SJSA1 (cell line): ENCODE results near the gene PIK3R4. TPM values are rescaled to one million over a fixed set of nuclear protein-coding genes. Genes with fewer than 3 reads are reported as not detected.

ENCODE experiments used
- DNase-seq, 2 experiments: peaks; one replicate each; pipeline ENCODE4 v3.0.0-alpha.2; 2015 to 2020; ENCODE audit warnings: low spot score in 2 of 2, low read depth in 1 of 2
- H3K27ac ChIP-seq: fragments of 250-450 bp; sonication (Bioruptor Pico); 2 replicates; pipeline ENCODE4 v1.5.1; 2020; ENCODE audit warnings: mild to moderate bottlenecking, moderate library complexity
- H3K27me3 ChIP-seq: fragments of 250-450 bp; sonication (Bioruptor Pico); replicated peaks from 2 replicates; pipeline ENCODE4 v1.5.1; 2020; ENCODE audit warnings: mild to moderate bottlenecking, moderate library complexity
- H3K36me3 ChIP-seq: fragments of 250-450 bp; sonication (Bioruptor Pico); 2 replicates; pipeline ENCODE4 v1.5.1; 2020; ENCODE audit warnings: mild to moderate bottlenecking
- H3K4me1 ChIP-seq: fragments of 250-450 bp; sonication (Bioruptor Pico); replicated peaks from 2 replicates; pipeline ENCODE4 v1.6.1; 2021; ENCODE audit warnings: mild to moderate bottlenecking
- H3K4me3 ChIP-seq: fragments of 250-450 bp; sonication (Bioruptor Pico); 2 replicates; pipeline ENCODE4 v1.5.1; 2020; ENCODE audit warnings: mild to moderate bottlenecking
- H3K9me3 ChIP-seq: fragments of 250-450 bp; sonication (Bioruptor Pico); replicated peaks from 2 replicates; pipeline ENCODE4 v1.5.1; 2020; ENCODE audit warnings: mild to moderate bottlenecking
- total RNA-seq: library from RNA; depleted of rRNA; stranded (reverse); fragments of >200 nt; shearing (Covaris generic); gene quantifications from 2 replicates; pipeline ENCODE4 v1.2.3, GENCODE V29; 2014; rRNA removed

The PIK3R4 gene
- 21.7 and 22.5 TPM in 2 replicates for total RNA-seq

DNA sequence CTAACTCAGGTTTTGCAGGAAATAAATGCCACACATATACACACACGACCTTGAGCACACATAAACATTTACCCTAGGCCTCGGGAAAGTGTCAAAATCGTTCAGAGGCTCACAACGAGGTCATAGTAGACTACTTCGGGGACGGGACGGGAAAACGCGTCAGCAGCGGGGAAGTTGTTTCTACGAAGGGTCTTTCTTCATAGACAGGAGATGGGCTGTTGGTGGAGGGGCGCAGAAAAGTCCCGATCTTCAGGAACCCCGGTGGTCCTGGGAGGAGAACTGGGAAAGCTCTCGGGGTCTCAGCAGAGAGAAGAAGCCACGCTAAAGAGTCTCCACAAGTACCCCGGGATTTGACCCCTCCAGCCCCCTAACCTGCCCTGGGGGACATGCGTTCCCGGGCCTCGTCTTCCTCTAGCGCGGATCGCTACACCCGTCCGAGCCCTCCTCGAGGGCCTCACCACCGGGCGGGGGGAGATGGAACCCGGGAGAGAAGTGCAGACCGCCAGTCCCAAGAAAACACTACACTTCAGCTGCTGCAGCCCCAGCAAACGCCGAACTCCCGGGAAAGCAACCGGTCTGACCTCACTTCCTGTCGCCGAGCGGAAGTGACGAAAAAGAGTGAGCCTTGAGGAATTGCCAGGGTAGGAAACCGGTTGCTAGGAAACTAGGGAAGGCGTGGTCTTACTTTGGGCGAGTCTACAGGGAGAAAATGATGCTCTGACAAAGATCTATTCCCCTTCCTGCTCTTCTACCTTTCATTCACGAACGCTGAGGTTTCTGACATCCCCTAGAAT, at the start of gene PIK3R4:
TSS of gene PIK3R4 (minus strand) at position 584 of the 794 bp plus-strand sequence. CDS start 1,611 bp downstream, outside the sequence.
- Histone ChIP-seq H3K4me1 (no peaks in the 10 kb centered on the region; the same call in 1 of the 2 replicates), H3K27me3 (no peaks in the 10 kb centered on the region), H3K4me3 (peak within 1 kb of the TSS; percentile 63), H3K27ac (peak within 1 kb of the TSS; percentile 65), H3K36me3 (peaks cover 23% of the 10 kb centered on the region), H3K9me3 (no peaks in the 10 kb centered on the region)
- peak; percentile 88 to 95 for DNase-seq

DNA sequence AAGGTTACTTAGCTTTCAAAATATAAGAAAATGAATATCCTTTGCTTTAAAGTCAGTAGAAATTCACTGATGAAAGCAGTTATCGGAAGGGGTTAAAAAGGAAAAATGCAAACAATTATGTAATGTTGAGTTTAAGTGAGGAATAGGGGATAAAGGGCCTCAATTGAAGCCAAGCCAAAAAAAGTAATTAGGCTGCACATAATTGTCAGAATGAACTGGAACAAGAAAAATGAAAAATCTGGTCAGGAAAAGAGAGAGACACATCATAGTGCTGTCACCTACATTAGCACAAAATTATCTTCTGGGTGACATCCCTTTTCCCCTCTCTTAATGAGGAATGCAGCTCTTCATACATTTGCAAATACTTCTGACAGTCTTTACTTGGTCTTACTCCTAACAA, 48.8 kb upstream of the PIK3R4 start:
- Histone ChIP-seq H3K27ac (no peak overlapping the region), H3K4me1 (peaks cover 8% of the 10 kb centered on the region), H3K36me3 (no peaks in the 10 kb centered on the region), H3K27me3 (no peaks in the 10 kb centered on the region), H3K4me3 (no peak overlapping the region), H3K9me3 (no peaks in the 10 kb centered on the region)
- DNase-seq, result no peak

DNA sequence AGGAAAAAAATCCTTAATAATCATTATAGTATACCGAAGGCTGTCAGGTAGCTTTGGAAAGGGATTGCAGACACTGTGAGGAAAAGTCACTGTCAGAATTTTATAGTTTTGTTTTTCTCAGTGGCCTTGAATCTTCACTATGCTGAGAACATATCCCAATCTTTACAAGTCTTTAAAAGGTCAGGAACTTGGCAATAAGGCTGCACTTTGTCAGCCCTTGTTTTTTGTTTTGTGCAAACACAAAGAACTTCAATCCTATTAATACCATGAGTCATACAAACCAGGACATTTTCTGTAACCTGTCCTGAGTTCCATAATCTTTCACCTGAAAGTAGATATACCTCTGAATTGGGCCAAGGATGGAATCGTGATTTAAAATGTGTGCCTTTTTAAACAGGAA, 45.6 kb upstream of the PIK3R4 start:
- no peaks in the 10 kb centered on the region for H3K9me3 ChIP-seq
- DNase-seq, result no peak
- H3K36me3 ChIP-seq, result no peaks in the 10 kb centered on the region
- no peak overlapping the region for H3K4me3 ChIP-seq
- H3K27me3 ChIP-seq, result no peaks in the 10 kb centered on the region
- no peaks in the 10 kb centered on the region for H3K4me1 ChIP-seq
- no peak overlapping the region for H3K27ac ChIP-seq

DNA sequence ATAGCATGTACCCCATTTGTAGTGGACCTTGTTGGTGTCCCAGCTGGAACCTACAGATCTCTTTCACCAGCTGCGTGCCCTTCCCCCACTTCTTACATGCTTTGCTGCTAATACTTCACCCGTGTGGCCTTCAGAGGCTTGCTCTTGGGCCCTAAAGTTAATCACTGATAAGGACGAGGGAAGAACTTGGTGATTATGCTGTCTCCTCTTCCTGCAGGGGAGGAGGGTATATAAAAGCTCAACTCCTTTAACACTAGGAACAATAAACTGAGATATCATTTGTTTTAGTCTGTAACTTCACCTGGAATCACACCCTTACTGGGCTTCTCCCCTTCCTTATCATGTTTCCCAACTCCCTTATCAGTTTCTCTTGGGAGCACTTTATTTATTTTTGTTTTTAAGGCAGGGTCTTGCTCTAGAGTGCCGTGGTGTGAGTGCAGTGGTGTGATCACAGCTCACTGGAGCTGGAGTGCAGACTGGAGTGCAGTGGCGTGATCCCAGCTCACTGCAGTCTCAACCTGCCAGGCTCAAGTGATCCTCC, 43.2 kb upstream of the PIK3R4 start:
- H3K4me1 ChIP-seq, result no peaks in the 10 kb centered on the region
- no peaks in the 10 kb centered on the region for H3K36me3 ChIP-seq
- no peaks in the 10 kb centered on the region for H3K27me3 ChIP-seq
- H3K27ac ChIP-seq, result no peak overlapping the region
- H3K9me3 ChIP-seq, result no peaks in the 10 kb centered on the region
- no peak overlapping the region for H3K4me3 ChIP-seq
- no peak for DNase-seq

DNA sequence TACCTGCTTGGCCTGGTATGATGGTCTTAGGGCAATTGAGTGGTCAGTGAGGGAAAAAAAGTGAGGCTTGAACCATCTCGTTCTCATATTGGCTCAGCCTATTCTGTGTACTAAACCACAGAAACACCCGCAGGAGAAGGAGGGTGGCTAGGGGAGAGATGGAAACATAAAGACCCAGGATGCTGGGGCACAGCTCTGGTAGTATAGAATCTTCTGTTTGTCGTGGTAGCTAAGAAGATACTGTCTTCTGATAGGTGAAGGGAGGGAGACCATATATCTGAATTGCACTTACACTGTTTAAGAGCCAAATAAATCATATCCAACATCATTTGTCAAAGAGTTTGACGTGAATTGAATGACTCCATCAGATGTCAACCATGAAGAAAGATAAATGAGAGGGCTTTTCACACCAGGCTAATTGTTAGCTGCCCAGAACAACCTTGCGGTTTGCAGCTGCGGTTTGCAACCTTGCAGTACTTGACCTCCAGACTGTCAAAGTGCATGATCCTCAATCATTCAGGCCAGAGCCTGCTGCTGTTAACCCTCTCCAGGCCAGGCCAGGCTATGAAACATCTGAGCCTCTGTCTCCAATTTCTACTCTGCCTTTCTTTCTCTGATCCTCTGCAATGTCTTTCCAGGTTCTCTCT, 40.9 kb upstream of the PIK3R4 start:
- no peaks in the 10 kb centered on the region for H3K36me3 ChIP-seq
- H3K4me3 ChIP-seq, result no peak overlapping the region
- no peaks in the 10 kb centered on the region for H3K9me3 ChIP-seq
- no peaks in the 10 kb centered on the region for H3K4me1 ChIP-seq
- H3K27me3 ChIP-seq, result no peaks in the 10 kb centered on the region
- no peak overlapping the region for H3K27ac ChIP-seq
- DNase-seq, result no peak

DNA sequence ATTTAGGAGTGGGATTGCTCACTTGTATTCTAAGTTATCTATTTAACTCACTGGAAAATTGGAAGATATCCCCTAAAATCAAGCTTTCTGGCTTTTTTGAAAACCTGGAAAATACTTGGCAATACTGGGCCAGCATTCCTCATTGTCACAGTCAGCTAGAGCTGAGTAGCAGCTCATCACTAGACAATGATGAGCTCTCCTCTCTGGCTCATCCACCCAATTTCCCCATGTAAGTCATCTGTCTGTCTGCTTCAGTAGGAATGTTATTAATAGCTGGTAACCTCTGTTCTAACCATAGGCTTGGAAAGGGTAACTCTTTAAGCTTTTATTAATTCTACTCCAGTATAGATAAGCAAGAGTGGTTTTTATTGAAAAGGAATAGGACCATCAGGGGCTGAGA, 39.7 kb upstream of the PIK3R4 start:
- DNase-seq, result no peak
- no peaks in the 10 kb centered on the region for H3K36me3 ChIP-seq
- no peak overlapping the region for H3K27ac ChIP-seq
- no peaks in the 10 kb centered on the region for H3K4me1 ChIP-seq
- H3K9me3 ChIP-seq, result no peaks in the 10 kb centered on the region
- H3K4me3 ChIP-seq, result no peak overlapping the region
- H3K27me3 ChIP-seq, result no peaks in the 10 kb centered on the region

DNA sequence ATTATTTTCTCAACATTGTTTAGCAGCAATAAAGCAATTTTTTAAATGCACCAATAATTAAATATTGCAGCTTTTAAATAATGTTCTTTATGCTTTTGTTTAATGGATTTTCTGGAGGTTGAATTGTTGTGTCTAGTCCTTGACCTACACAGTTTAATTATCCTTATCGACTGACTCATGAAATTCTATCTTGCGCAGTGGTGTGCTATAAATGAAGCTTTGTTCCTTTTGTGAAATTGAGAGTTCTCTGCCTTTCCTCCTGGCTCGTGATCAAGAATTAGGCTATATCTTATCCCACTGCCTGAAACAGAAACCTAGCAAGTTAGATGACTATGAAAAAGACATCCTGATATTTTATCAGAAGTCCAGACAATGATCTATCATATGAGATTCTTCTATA, 37.0 kb upstream of the PIK3R4 start:
- no peaks in the 10 kb centered on the region for H3K36me3 ChIP-seq
- H3K27ac ChIP-seq, result no peak overlapping the region
- no peak overlapping the region for H3K4me3 ChIP-seq
- H3K9me3 ChIP-seq, result no peaks in the 10 kb centered on the region
- H3K4me1 ChIP-seq, result no peaks in the 10 kb centered on the region
- no peak for DNase-seq
- H3K27me3 ChIP-seq, result no peaks in the 10 kb centered on the region

DNA sequence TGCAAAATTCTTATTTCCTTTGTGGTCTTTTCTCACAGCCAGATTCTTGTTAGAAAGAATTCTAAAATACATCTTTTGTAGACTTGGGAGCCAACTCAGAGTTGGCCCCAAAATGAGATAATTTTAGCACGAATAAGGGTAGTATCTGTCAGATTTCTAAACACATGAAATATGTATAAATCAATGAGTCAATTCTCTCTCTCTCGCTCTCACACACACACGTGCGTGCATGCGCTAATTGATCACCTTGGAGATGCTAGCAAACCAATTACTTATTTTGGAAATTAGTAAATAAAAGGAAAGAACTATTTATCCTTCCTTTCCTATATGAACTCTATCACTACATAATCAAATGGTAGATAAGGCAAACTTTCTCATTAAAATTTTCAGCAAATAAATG, 32.9 kb upstream of the PIK3R4 start:
- no peak for DNase-seq
- no peaks in the 10 kb centered on the region for H3K36me3 ChIP-seq
- 0 out of 2 replicates have a peak, but pooled peaks cover 2% of the 10 kb centered on the region for H3K27me3 ChIP-seq
- no peaks in the 10 kb centered on the region for H3K4me1 ChIP-seq
- H3K4me3 ChIP-seq, result no peak overlapping the region
- no peaks in the 10 kb centered on the region for H3K9me3 ChIP-seq
- H3K27ac ChIP-seq, result no peak overlapping the region

DNA sequence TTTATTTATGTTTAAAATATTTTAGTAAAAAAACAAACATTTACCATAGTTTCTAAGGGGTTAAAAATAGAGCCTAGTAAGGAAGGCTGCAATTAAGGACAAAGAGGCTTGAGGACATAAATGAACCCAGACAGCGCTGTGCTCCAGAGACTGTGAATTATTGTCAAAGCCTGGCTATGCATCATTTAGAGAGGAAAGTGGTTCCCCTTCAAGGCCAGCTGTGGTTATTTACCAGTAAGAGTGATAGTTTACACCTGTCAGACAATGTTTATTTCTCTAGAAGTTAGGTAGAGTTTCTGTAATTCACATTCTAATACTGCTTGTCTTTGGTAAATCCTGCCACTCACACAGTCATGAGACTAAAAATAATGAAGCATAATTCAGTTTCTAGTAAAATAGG, 32.4 kb upstream of the PIK3R4 start:
- Histone ChIP-seq H3K9me3 (no peaks in the 10 kb centered on the region), H3K4me1 (no peaks in the 10 kb centered on the region), H3K27ac (no peak overlapping the region), H3K27me3 (0 out of 2 replicates have a peak, but pooled peaks cover 2% of the 10 kb centered on the region), H3K4me3 (no peak overlapping the region), H3K36me3 (no peaks in the 10 kb centered on the region)
- no peak for DNase-seq

DNA sequence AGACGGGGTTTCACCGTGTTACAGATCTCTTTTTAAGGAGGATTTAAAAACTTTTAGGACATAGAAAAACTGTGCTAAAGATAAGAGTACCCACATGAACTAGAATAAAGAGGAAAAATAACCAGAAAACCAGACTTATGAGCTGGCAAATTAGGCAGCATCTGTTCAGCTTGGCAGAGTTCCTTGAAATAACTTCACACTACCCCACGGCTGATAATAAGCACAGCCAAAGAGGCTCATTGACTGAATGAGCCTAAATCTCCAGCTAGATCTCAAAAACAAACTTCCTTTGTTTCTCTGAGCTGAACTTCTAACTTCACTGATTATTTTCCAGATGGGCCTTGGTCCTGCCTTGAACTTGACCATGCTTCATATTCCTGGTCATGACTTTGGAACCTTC, 26.7 kb upstream of the PIK3R4 start:
- no peak for DNase-seq
- Histone ChIP-seq H3K36me3 (no peaks in the 10 kb centered on the region), H3K27ac (no peak overlapping the region)

DNA sequence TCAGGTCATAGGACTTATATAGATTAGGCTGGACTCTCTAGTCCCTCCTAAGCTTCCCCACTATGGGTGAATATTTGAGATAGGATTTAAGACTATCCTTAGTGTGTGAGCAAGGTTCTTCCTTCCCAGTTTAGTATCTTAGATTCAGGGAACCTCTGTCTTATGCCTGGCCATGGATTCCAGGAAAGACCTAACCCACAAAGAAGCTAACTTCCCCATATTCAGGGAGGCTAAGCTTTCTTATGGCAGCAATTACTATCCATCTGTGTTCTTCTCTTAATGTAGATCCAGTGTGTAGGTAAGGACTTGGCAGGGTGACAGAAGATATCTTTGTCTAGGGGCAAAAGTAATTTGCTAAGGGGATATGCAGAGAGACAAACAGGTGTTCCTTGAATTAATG, 25.5 kb upstream of the PIK3R4 start:
- Histone ChIP-seq H3K27me3 (0 out of 2 replicates have a peak, but pooled peaks cover 2% of the 10 kb centered on the region), H3K4me3 (no peak overlapping the region), H3K27ac (no peak overlapping the region), H3K4me1 (no peaks in the 10 kb centered on the region), H3K36me3 (no peaks in the 10 kb centered on the region), H3K9me3 (no peaks in the 10 kb centered on the region)
- no peak for DNase-seq

More for the DNA sequence above, 26.7 kb upstream of the PIK3R4 start:
- no peak overlapping the region for H3K4me3 ChIP-seq
- no peaks in the 10 kb centered on the region for H3K4me1 ChIP-seq
- H3K27me3 ChIP-seq, result 0 out of 2 replicates have a peak, but pooled peaks cover 2% of the 10 kb centered on the region
- no peaks in the 10 kb centered on the region for H3K9me3 ChIP-seq

DNA sequence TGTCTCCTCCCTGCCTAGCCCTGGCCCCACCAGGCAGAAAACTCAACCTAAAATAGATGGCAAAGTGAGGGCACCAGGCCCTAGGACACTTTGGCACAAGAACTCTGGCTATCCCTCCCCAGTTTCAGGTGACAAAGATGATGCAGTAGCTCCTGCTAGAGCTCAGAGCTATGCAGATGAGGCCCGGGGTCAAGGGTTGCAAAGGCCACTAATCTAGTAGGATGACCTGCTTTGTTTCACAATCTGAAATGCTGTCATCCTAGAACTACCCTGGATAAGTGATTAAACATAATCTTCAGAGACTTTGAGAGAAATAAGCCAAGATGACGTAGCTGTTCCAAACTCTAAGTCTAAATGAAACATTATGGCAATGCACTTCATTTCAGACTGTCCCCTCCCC, 24.0 kb upstream of the PIK3R4 start:
- H3K27me3 ChIP-seq, result 0 out of 2 replicates have a peak, but pooled peaks cover 2% of the 10 kb centered on the region
- no peaks in the 10 kb centered on the region for H3K4me1 ChIP-seq
- DNase-seq, result no peak
- H3K9me3 ChIP-seq, result no peaks in the 10 kb centered on the region
- H3K27ac ChIP-seq, result no peak overlapping the region
- H3K4me3 ChIP-seq, result no peak overlapping the region
- H3K36me3 ChIP-seq, result no peaks in the 10 kb centered on the region

DNA sequence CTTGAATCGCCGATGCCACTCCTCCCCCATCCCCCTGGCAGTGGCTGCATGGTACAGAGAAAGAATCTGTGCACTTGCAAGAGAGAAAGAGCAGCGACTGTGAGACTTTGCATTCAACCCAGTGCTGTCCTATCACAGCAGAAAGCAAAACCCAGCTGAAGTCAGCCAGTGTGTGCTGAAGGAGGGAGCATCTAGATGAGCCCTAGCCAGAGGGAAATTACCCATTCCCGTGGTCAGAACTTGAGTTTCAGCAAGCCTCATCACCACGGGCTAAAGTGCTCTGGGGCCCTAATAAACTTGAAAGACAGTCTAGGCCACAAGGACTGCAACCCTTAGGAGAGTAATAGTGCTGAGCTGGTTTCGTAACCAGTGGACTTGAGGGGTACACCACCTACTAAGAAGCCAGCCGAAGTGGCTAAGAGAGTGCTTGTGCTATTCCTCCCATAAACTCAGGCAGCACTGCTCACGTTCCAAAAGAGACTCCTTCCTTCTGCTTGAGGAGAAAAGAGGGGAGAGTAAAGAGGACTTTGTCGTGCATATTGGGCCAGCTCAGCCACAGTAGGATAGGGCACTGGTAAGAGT, 15.2 kb upstream of the PIK3R4 start:
- Histone ChIP-seq H3K9me3 (no peaks in the 10 kb centered on the region), H3K27me3 (no peaks in the 10 kb centered on the region), H3K4me3 (no peak overlapping the region), H3K4me1 (0 out of 2 replicates have a peak, but pooled peaks cover 3% of the 10 kb centered on the region), H3K36me3 (no peaks in the 10 kb centered on the region), H3K27ac (no peak overlapping the region)
- no peak for DNase-seq

DNA sequence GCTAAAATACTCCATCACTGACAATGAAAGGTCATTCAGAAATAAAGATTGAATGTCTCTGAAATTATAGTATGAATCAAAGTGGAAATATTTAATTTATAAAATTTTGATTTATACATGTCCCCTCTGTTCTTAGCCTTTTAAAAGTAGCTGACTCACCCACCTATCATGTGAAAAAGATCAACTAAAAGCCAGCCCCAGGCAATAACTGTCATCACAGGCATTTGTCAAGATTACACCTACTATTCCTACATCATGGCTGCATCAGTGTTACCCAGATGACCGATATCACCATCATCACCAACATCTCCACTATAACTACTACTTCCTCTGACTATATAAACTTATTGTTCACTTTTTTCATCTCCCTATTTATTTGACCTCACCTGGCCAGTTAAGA, 14.3 kb upstream of the PIK3R4 start:
- Histone ChIP-seq H3K4me1 (0 out of 2 replicates have a peak, but pooled peaks cover 3% of the 10 kb centered on the region), H3K4me3 (no peak overlapping the region), H3K27me3 (no peaks in the 10 kb centered on the region), H3K27ac (no peak overlapping the region), H3K36me3 (no peaks in the 10 kb centered on the region), H3K9me3 (no peaks in the 10 kb centered on the region)
- no peak for DNase-seq
